A549 (cell line): Measurements from ENCODE around the gene C1QC.

ENCODE experiments used
- ELK1 ChIP-seq: fragments of 150-350 bp; IDR thresholded peaks from 2 replicates; pipeline ENCODE4 v1.6.1; 2014; ENCODE audit warnings: low read depth, mild to moderate bottlenecking, low read length
- EP300 ChIP-seq, 2 experiments: fragments of >200 bp; sonication (Bioruptor Twin); formaldehyde crosslinking; IDR thresholded peaks; 2 replicates in 1 of 2; 3 replicates in 1 of 2; pipeline ENCODE4 v1.6.1; 2016 to 2017
- HDAC2 ChIP-seq: fragments of 200-600 bp; sonication (generic); IDR thresholded peaks from 2 replicates; pipeline ENCODE4 v1.6.1; 2016
- PHF8 ChIP-seq: fragments of 200-600 bp; sonication (generic); IDR thresholded peaks from 2 replicates; pipeline ENCODE4 v1.6.1; 2016; ENCODE audit warnings: low read depth, mild to moderate bottlenecking, antibody characterized with exemption, moderate library complexity, borderline replicate concordance
- SREBF2 ChIP-seq: fragments of 450-650 bp; IDR thresholded peaks from 2 replicates; pipeline ENCODE4 v1.6.1; 2014; ENCODE audit warnings: mild to moderate bottlenecking, moderate library complexity
- TF ChIP-seq, protein P1 (sequence below): fragments of >200 bp; sonication (Bioruptor Twin); formaldehyde crosslinking; IDR thresholded peaks from 3 replicates; pipeline ENCODE4 v1.5.1; 2016

- TF ChIP-seq HDAC2 = no peak
- TF ChIP-seq, protein P1, sequence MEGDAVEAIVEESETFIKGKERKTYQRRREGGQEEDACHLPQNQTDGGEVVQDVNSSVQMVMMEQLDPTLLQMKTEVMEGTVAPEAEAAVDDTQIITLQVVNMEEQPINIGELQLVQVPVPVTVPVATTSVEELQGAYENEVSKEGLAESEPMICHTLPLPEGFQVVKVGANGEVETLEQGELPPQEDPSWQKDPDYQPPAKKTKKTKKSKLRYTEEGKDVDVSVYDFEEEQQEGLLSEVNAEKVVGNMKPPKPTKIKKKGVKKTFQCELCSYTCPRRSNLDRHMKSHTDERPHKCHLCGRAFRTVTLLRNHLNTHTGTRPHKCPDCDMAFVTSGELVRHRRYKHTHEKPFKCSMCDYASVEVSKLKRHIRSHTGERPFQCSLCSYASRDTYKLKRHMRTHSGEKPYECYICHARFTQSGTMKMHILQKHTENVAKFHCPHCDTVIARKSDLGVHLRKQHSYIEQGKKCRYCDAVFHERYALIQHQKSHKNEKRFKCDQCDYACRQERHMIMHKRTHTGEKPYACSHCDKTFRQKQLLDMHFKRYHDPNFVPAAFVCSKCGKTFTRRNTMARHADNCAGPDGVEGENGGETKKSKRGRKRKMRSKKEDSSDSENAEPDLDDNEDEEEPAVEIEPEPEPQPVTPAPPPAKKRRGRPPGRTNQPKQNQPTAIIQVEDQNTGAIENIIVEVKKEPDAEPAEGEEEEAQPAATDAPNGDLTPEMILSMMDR = no peak
- TF ChIP-seq EP300 (IDR thresholded peaks at IDR 0.05) = no peak
- TF ChIP-seq SREBF2 = no peak
- TF ChIP-seq ELK1 = no peak
- TF ChIP-seq PHF8 = no peak
Observed at GRCh38 chr1:22612671-22613571, 30.5 kb upstream of the C1QC start.
